Measurements from ENCODE around the gene TTC28. TPM values are rescaled to one million over a fixed set of nuclear protein-coding genes. Genes with fewer than 3 reads are reported as not detected.

Gene TTC28
- polyA plus RNA-seq, 4 donors, result 0.45 to 24.0 (median 3.7) TPM

DNA sequence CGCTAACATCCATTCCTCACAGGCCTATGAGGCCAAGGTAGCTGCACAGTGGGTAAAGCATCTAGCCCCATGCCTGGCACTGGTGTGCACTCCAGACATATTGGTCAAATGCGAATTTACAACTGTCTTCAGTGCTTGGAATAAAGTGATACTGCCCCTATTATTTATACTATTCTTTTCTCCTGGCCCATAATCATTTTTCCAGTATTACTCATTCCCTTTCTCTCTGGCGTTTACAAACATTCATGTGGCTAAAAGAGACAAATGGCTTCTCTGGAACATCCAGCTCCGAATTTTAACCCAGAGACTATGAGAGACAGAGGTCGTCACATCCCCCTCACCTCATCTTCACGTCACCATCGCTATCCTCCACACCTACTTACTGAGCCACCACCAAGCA, 673.4 kb downstream of the TTC28 start:
- H3K9me3 ChIP-seq (ENCODE audit: control insufficient read depth in 2 of 2, insufficient read depth in 1 of 2, low read depth in 1 of 2, low read length in 1 of 2), result no peaks in the 10 kb centered on the region
- no peak for DNase-seq
- H3K4me1 ChIP-seq (ENCODE audit: control insufficient read depth in 3 of 3, insufficient read depth in 2 of 3, low read depth in 1 of 3, low read length in 2 of 3), result no peaks in the 10 kb centered on the region
- peaks cover 0 to 57% (median 0%) of the 10 kb centered on the region in 3 donors for H3K36me3 ChIP-seq (ENCODE audit: control insufficient read depth in 3 of 3, insufficient read depth in 2 of 3, low read depth in 1 of 3, low read length in 3 of 3)
- H3K4me3 ChIP-seq (ENCODE audit: low read depth in 1 of 3, low read length in 3 of 3), result no peak overlapping the region
- FAIRE-seq, result no peak
- H3K27ac ChIP-seq (ENCODE audit: low read depth in 1 of 3, low read length in 2 of 3), result no peak overlapping the region
- H3K27me3 ChIP-seq (ENCODE audit: control insufficient read depth in 3 of 3, insufficient read depth in 3 of 3, low read length in 3 of 3), result no peaks in the 10 kb centered on the region
- WGBS, 3 donors, result 81 to 93% (median 86%) methylated on average over 7 of the region's 7 CpGs

- FAIRE-seq (no peak), DNase-seq (no peak)
- no peak overlapping the region for H3K27ac ChIP-seq (ENCODE audit: low read depth in 1 of 3, low read length in 2 of 3)
- H3K9me3 ChIP-seq (ENCODE audit: control insufficient read depth in 2 of 2, insufficient read depth in 1 of 2, low read depth in 1 of 2, low read length in 1 of 2), result no peaks in the 10 kb centered on the region
- no peaks in the 10 kb centered on the region for H3K27me3 ChIP-seq (ENCODE audit: control insufficient read depth in 3 of 3, insufficient read depth in 3 of 3, low read length in 3 of 3)
- no peaks in the 10 kb centered on the region for H3K4me1 ChIP-seq (ENCODE audit: control insufficient read depth in 3 of 3, insufficient read depth in 2 of 3, low read depth in 1 of 3, low read length in 2 of 3)
- no peak overlapping the region for H3K4me3 ChIP-seq (ENCODE audit: low read depth in 1 of 3, low read length in 3 of 3)
- peaks cover 0 to 62% (median 0%) of the 10 kb centered on the region in 3 donors for H3K36me3 ChIP-seq (ENCODE audit: control insufficient read depth in 3 of 3, insufficient read depth in 2 of 3, low read depth in 1 of 3, low read length in 3 of 3)
- WGBS, 3 donors, result 92 to 95% (median 94%) methylated on average over 6 of the region's 6 CpGs
These were observed 674.1 kb downstream of the TTC28 start for GRCh38 chr22:28005513-28005912.

DNA sequence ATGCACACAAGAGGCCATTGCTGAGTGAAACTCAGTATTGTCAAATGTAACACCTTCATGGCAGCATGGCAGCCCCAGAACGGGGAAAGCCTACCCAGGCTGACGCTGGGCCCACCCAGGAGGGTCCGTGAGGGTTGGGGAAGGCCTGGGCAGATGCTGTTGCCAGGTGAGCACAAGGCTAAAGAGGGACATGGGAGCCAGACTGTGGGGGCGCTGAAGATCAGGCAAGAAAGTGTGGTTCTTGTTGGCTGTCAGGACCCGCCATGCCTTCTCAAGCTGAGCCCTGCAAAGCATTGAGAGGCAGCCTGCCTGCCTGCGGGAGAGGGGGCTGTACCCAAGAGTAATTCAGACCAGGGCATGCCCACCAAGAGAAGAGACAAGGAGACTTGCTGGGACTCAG, 675.6 kb downstream of the TTC28 start:
- peaks cover 0 to 72% (median 0%) of the 10 kb centered on the region in 3 donors for H3K36me3 ChIP-seq (ENCODE audit: control insufficient read depth in 3 of 3, insufficient read depth in 2 of 3, low read depth in 1 of 3, low read length in 3 of 3)
- DNase-seq (no peak), FAIRE-seq (no peak)
- no peaks in the 10 kb centered on the region for H3K9me3 ChIP-seq (ENCODE audit: control insufficient read depth in 2 of 2, insufficient read depth in 1 of 2, low read depth in 1 of 2, low read length in 1 of 2)
- no peaks in the 10 kb centered on the region for H3K4me1 ChIP-seq (ENCODE audit: control insufficient read depth in 3 of 3, insufficient read depth in 2 of 3, low read depth in 1 of 3, low read length in 2 of 3)
- no peak overlapping the region for H3K4me3 ChIP-seq (ENCODE audit: low read depth in 1 of 3, low read length in 3 of 3)
- H3K27ac ChIP-seq (ENCODE audit: low read depth in 1 of 3, low read length in 2 of 3), result no peak overlapping the region
- WGBS, 3 donors, result 91 to 97% (median 92%) methylated on average over 6 of the region's 6 CpGs
- H3K27me3 ChIP-seq (ENCODE audit: control insufficient read depth in 3 of 3, insufficient read depth in 3 of 3, low read length in 3 of 3), result no peaks in the 10 kb centered on the region

DNA sequence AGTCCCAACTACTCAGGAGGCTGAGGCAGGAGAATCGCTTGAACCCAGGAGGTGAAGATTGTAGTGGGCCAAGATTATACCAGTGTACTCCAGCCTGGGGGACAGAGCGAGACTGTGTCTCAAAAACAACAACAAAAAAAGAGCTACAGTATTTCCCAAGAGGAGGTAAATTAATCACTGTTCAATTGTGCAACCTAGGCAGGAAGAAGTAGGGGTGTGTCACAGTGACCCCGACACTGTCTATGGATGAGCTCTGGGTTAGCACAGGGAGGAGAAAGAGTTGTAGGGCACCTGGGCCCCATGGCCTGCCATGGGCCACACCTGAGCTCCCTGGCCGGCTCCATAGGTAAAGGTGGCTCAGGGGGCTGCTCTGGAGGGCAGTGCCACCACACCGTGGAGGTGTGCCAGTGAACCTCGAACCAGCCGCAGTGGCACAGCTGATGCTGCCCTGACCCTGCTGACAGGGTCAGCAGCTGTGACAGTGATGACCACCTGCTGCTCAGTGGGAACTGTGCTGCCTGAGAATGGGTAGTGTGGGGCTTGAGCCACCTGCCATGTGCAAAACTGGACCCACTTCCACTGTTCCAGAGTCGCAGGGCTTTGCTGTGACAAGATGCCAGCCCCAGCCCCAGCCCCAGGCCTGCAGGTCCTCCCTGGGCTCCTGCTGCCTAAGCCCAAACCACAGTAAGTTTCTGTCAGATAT, 676.6 kb downstream of the TTC28 start:
- DNase-seq (peak in 1 of 2 donors; percentile 17), FAIRE-seq (no peak)
- no peaks in the 10 kb centered on the region for H3K27me3 ChIP-seq (ENCODE audit: control insufficient read depth in 3 of 3, insufficient read depth in 3 of 3, low read length in 3 of 3)
- no peak overlapping the region for H3K4me3 ChIP-seq (ENCODE audit: low read depth in 1 of 3, low read length in 3 of 3)
- H3K36me3 ChIP-seq (ENCODE audit: control insufficient read depth in 3 of 3, insufficient read depth in 2 of 3, low read depth in 1 of 3, low read length in 3 of 3), result peaks cover 0 to 76% (median 0%) of the 10 kb centered on the region in 3 donors
- no peaks in the 10 kb centered on the region for H3K4me1 ChIP-seq (ENCODE audit: control insufficient read depth in 3 of 3, insufficient read depth in 2 of 3, low read depth in 1 of 3, low read length in 2 of 3)
- H3K9me3 ChIP-seq (ENCODE audit: control insufficient read depth in 2 of 2, insufficient read depth in 1 of 2, low read depth in 1 of 2, low read length in 1 of 2), result no peaks in the 10 kb centered on the region
- no peak overlapping the region for H3K27ac ChIP-seq (ENCODE audit: low read depth in 1 of 3, low read length in 2 of 3)
- 86 to 88% (median 87%) methylated on average over 8 of the region's 8 CpGs for WGBS, 3 donors

DNA sequence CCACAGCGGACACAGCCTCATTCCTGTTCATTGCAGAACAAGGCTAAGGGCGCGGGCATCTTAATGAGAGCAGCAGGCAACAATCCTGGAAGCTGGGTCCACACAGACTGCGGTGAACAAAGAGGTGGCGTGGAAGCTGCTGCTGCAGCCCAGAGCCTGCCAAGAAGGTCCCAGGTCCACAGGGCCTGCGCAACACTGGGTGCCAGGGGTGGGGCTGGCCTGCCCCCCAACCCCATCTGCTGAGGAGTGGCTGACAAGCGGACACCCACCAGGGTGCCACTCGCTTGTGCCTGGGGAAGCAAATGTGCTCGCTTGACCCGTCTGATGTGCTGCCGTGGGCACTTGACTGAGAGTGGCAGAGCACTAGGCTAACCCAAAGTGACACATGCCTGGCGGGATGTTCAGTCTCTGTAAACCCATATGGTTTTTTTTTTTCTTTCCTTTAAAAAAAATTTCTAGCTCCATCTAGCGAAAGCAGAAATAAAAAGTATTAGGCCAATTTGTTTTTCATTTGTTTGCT, 677.4 kb downstream of the TTC28 start:
- FAIRE-seq, result no peak

GRCh38 chr22:28001171-28001835, 678.3 kb downstream of the TTC28 start:
- no peak for FAIRE-seq
- DNase-seq, result no peak
- Histone ChIP-seq H3K27ac (ENCODE audit: low read depth in 1 of 3, low read length in 2 of 3) (no peak overlapping the region), H3K36me3 (ENCODE audit: control insufficient read depth in 3 of 3, insufficient read depth in 2 of 3, low read depth in 1 of 3, low read length in 3 of 3) (peaks cover 0 to 84% (median 0%) of the 10 kb centered on the region in 3 donors), H3K27me3 (ENCODE audit: control insufficient read depth in 3 of 3, insufficient read depth in 3 of 3, low read length in 3 of 3) (no peaks in the 10 kb centered on the region), H3K9me3 (ENCODE audit: control insufficient read depth in 2 of 2, insufficient read depth in 1 of 2, low read depth in 1 of 2, low read length in 1 of 2) (no peaks in the 10 kb centered on the region), H3K4me1 (ENCODE audit: control insufficient read depth in 3 of 3, insufficient read depth in 2 of 3, low read depth in 1 of 3, low read length in 2 of 3) (no peaks in the 10 kb centered on the region), H3K4me3 (ENCODE audit: low read depth in 1 of 3, low read length in 3 of 3) (no peak overlapping the region)
- WGBS, 3 donors, result 95 to 97% (median 96%) methylated on average over 25 of the region's 25 CpGs

More for the DNA sequence above, 677.4 kb downstream of the TTC28 start:
- WGBS, 3 donors, result 93 to 95% (median 94%) methylated on average over 13 of the region's 13 CpGs
- Histone ChIP-seq H3K27ac (ENCODE audit: low read depth in 1 of 3, low read length in 2 of 3) (no peak overlapping the region), H3K4me3 (ENCODE audit: low read depth in 1 of 3, low read length in 3 of 3) (no peak overlapping the region), H3K9me3 (ENCODE audit: control insufficient read depth in 2 of 2, insufficient read depth in 1 of 2, low read depth in 1 of 2, low read length in 1 of 2) (no peaks in the 10 kb centered on the region), H3K36me3 (ENCODE audit: control insufficient read depth in 3 of 3, insufficient read depth in 2 of 3, low read depth in 1 of 3, low read length in 3 of 3) (peaks cover 0 to 79% (median 0%) of the 10 kb centered on the region in 3 donors), H3K27me3 (ENCODE audit: control insufficient read depth in 3 of 3, insufficient read depth in 3 of 3, low read length in 3 of 3) (no peaks in the 10 kb centered on the region), H3K4me1 (ENCODE audit: control insufficient read depth in 3 of 3, insufficient read depth in 2 of 3, low read depth in 1 of 3, low read length in 2 of 3) (no peaks in the 10 kb centered on the region)
- DNase-seq, result no peak

DNA sequence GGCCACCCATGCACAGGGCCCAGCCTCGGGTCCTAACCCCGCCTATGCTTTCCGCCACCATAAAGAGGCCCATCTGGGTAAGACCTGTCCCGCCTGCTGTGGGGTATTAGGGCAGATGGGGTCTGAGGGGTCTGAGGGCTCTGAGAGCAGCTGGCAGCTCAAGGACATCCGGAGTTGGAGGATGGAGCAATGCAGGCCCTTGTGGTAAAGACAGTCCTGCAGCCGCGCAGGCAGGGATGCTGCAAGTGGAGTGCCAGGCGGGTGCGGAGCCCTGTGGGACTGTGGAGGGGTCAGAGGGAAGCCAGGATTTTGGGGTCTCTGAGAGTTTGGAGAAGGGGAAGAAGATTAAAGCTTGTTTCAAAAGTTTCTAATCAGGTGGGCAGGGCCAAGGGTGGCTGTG, 679.3 kb downstream of the TTC28 start:
- 92 to 95% (median 93%) methylated on average over 9 of the region's 9 CpGs for WGBS, 3 donors
- Histone ChIP-seq H3K36me3 (ENCODE audit: control insufficient read depth in 3 of 3, insufficient read depth in 2 of 3, low read depth in 1 of 3, low read length in 3 of 3) (peaks cover 0 to 88% (median 0%) of the 10 kb centered on the region in 3 donors), H3K27ac (ENCODE audit: low read depth in 1 of 3, low read length in 2 of 3) (no peak overlapping the region), H3K4me3 (ENCODE audit: low read depth in 1 of 3, low read length in 3 of 3) (no peak overlapping the region), H3K9me3 (ENCODE audit: control insufficient read depth in 2 of 2, insufficient read depth in 1 of 2, low read depth in 1 of 2, low read length in 1 of 2) (no peaks in the 10 kb centered on the region), H3K4me1 (ENCODE audit: control insufficient read depth in 3 of 3, insufficient read depth in 2 of 3, low read depth in 1 of 3, low read length in 2 of 3) (no peaks in the 10 kb centered on the region), H3K27me3 (ENCODE audit: control insufficient read depth in 3 of 3, insufficient read depth in 3 of 3, low read length in 3 of 3) (no peaks in the 10 kb centered on the region)
- FAIRE-seq (no peak), DNase-seq (no peak)

DNA sequence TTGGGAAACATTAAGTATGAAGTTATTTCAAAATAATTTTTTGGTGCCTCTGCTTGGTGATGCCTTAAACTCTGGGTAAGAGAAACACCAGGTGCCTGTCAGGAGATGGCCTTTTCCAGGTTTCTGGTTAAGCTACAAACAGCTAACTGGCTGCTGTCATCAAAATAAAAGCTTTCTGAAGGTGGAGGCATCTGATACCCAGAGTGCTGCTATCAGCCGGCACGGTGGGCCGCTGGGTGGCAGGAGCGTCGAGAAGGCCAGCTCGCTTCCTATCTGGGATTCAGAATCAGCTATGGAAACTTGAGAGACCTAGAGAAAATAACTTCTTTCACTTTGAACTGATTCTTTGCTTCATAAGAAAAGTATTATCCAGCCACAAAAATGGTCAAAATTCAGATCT, 679.8 kb downstream of the TTC28 start:
- H3K36me3 ChIP-seq (ENCODE audit: control insufficient read depth in 3 of 3, insufficient read depth in 2 of 3, low read depth in 1 of 3, low read length in 3 of 3), result peaks cover 0 to 88% (median 0%) of the 10 kb centered on the region in 3 donors

More for the DNA sequence above, 679.8 kb downstream of the TTC28 start:
- Histone ChIP-seq H3K27me3 (ENCODE audit: control insufficient read depth in 3 of 3, insufficient read depth in 3 of 3, low read length in 3 of 3) (no peaks in the 10 kb centered on the region), H3K27ac (ENCODE audit: low read depth in 1 of 3, low read length in 2 of 3) (no peak overlapping the region), H3K4me1 (ENCODE audit: control insufficient read depth in 3 of 3, insufficient read depth in 2 of 3, low read depth in 1 of 3, low read length in 2 of 3) (no peaks in the 10 kb centered on the region), H3K4me3 (ENCODE audit: low read depth in 1 of 3, low read length in 3 of 3) (no peak overlapping the region), H3K9me3 (ENCODE audit: control insufficient read depth in 2 of 2, insufficient read depth in 1 of 2, low read depth in 1 of 2, low read length in 1 of 2) (no peaks in the 10 kb centered on the region)
- WGBS, 3 donors, result 94 to 98% (median 97%) methylated on average over 6 of the region's 6 CpGs
- FAIRE-seq (no peak), DNase-seq (no peak)

Measured in small intestine (tissue), 7 donors.